GM12878 (cell line): ENCODE measurements around the gene CCDC141. TPM values are rescaled to one million over a fixed set of nuclear protein-coding genes. Genes with fewer than 3 reads are reported as not detected.

Experiments used
- ATAC-seq: fragments of 200-7000 bp; cut with Tn5 transposase; 3 replicates; pipeline ENCODE4 v1.9.1; 2020; ENCODE audit warnings: mild to moderate bottlenecking, moderate library complexity
- BruUV-seq: library from RNA; stranded (reverse); fragments of 400-500 nt; replicated peaks from 2 replicates; lab custom pipeline; 2021; lab: Mats Ljungman, UMichigan
- CTCF ChIA-PET: fragments of 300-600 bp; sonication (Branson Sonifier 250); formaldehyde crosslinking; extraction: SDS; loops from one replicate; lab custom pipeline; 2021; ENCODE audit warnings: inconsistent platforms; lab: Yijun Ruan, JAX
- POLR2A ChIA-PET: fragments of 350-600 bp; formaldehyde crosslinking; extraction: SDS; loops from one replicate; lab custom pipeline; 2021; ENCODE audit warnings: inconsistent platforms; lab: Charles Lee
- RAD21 ChIA-PET: fragments of 300-600 bp; sonication (Branson Sonifier 250); formaldehyde crosslinking; loops from one replicate; lab custom pipeline; 2023; ENCODE audit warnings: antibody characterized with exemption; ENCODE audit not compliant: unreplicated experiment; lab: Charles Lee
- SMC1A ChIA-PET: fragments of 300-600 bp; sonication (Branson Sonifier 250); formaldehyde crosslinking; loops from one replicate; lab custom pipeline; 2023; ENCODE audit not compliant: unreplicated experiment, uncharacterized antibody; lab: Charles Lee
- DNase-seq: peaks from one replicate; pipeline ENCODE4 v3.0.0-alpha.2; 2011; ENCODE audit warnings: low read depth, low spot score
- FAIRE-seq: peaks from 3 replicates; lab custom pipeline; 2011; peaks lifted over from hg19 to GRCh38; lab: Jason Lieb, UNC
- H2AFZ ChIP-seq: 2 replicates; pipeline ENCODE4 v1.6.0; 2011; ENCODE audit warnings: low read depth, low read length, control low read depth; ENCODE audit not compliant: control insufficient read depth
- H3K27ac ChIP-seq: 2 replicates; pipeline ENCODE4 v1.5.1; 2011; ENCODE audit warnings: control low read depth; ENCODE audit not compliant: control insufficient read depth, insufficient read depth
- H3K27me3 ChIP-seq, 2 experiments: replicated peaks in 1 of 2; 2 replicates each; pipeline versions ENCODE4 v1.6.0 to v1.6.1; 2011; ENCODE audit warnings: low read length in 1 of 2; ENCODE audit not compliant: control insufficient read depth in 2 of 2, insufficient read depth in 2 of 2
- H3K36me3 ChIP-seq, 2 experiments: 2 replicates each; pipeline ENCODE4 v1.5.1; 2011; ENCODE audit warnings: low read length in 1 of 2; ENCODE audit not compliant: control insufficient read depth in 2 of 2, insufficient read depth in 2 of 2
- H3K4me1 ChIP-seq: 2 replicates; pipeline ENCODE4 v1.6.1; 2011; ENCODE audit warnings: mild to moderate bottlenecking, low read length, moderate library complexity, mixed read lengths; ENCODE audit not compliant: control insufficient read depth, insufficient read depth
- H3K4me2 ChIP-seq: 2 replicates; pipeline ENCODE4 v1.6.0; 2011; ENCODE audit warnings: control low read depth; ENCODE audit not compliant: control insufficient read depth, insufficient read depth
- H3K4me3 ChIP-seq: fragments of 200-600 bp; sonication (generic); 2 replicates; pipeline ENCODE4 v1.5.1; 2016
- H3K79me2 ChIP-seq: 2 replicates; pipeline ENCODE4 v1.6.0; 2011; ENCODE audit warnings: low read length; ENCODE audit not compliant: control insufficient read depth, insufficient read depth
- H3K9ac ChIP-seq: 2 replicates; pipeline ENCODE4 v1.8.0; 2011; ENCODE audit warnings: low read length, control low read depth, mixed read lengths; ENCODE audit not compliant: control insufficient read depth, insufficient read depth
- H3K9me3 ChIP-seq: replicated peaks from 3 replicates; pipeline ENCODE4 v1.5.1; 2011; ENCODE audit warnings: mild to moderate bottlenecking, low read length; ENCODE audit not compliant: control insufficient read depth, insufficient read depth
- H4K20me1 ChIP-seq: 2 replicates; pipeline ENCODE4 v1.6.0; 2011; ENCODE audit not compliant: control insufficient read depth, insufficient read depth
- EP300 ChIP-seq, 2 experiments: fragments of 150-350 bp in 1 of 2; IDR thresholded peaks; 2 replicates each; pipeline ENCODE4 v1.6.1; 2011 to 2012; ENCODE audit warnings: low read depth in 2 of 2, low read length in 2 of 2, borderline replicate concordance in 1 of 2, improper control_type of control experiment in 1 of 2, inconsistent platforms in 1 of 2; ENCODE audit not compliant: control insufficient read depth in 1 of 2
- GABPA ChIP-seq: IDR thresholded peaks from 2 replicates; pipeline ENCODE4 v1.6.1; 2014; ENCODE audit warnings: antibody characterized with exemption, low read depth, mild to moderate bottlenecking, inconsistent platforms
- PKNOX1 ChIP-seq: fragments of 450-650 bp; IDR thresholded peaks from 2 replicates; pipeline ENCODE4 v1.6.1; 2016; ENCODE audit warnings: mild to moderate bottlenecking
- RUNX3 ChIP-seq: IDR thresholded peaks from 2 replicates; pipeline ENCODE4 v1.6.1; 2012; ENCODE audit warnings: low read length, inconsistent platforms
- SKIL ChIP-seq: fragments of 450-650 bp; IDR thresholded peaks from 2 replicates; pipeline ENCODE4 v1.6.1; 2017; ENCODE audit warnings: mild to moderate bottlenecking, low read depth, inconsistent platforms; ENCODE audit not compliant: poor library complexity, severe bottlenecking
- TCF12 ChIP-seq: IDR thresholded peaks from 2 replicates; pipeline ENCODE4 v1.6.1; 2011; ENCODE audit warnings: low read depth, mild to moderate bottlenecking, low read length
- whole genome bisulfite sequencing: methylation state at CpG from one replicate; pipeline ENCODE4 v1.1.6; 2016; ENCODE audit warnings: low lambda C conversion rate; ENCODE audit not compliant: insufficient replicate concordance, insufficient coverage; ENCODE audit errors: missing lambda C conversion rate; 5-methylcytosine and 5-hydroxymethylcytosine counted together
- in situ Hi-C: fragments of 300-500 bp; cut with MboI; formaldehyde crosslinking; loops from 9 replicates; pipeline ENCODE4 v1.14.3; 2018; ENCODE audit warnings: mixed read lengths
- intact Hi-C: fragments of 100-400 bp; cut with micrococcal nuclease; formaldehyde crosslinking; loops from one replicate; pipeline ENCODE4 v1.14.2; 2022; ENCODE audit not compliant: unreplicated experiment
- polyA plus RNA-seq, 11 experiments: library from polyadenylated mRNA; depleted of rRNA in 4 of 11; unstranded in 6 of 11; stranded (reverse) in 5 of 11; fragments of >200 nt; fragmentation: Nextera tagmentation in 4 of 11; fragmentation: Illumina TruSeq in 1 of 11; extraction: Ambion mirVana in 4 of 11; extraction: Trizol in 1 of 11; gene quantifications; 1 replicate in 1 of 11; 2 replicates in 10 of 11; pipeline versions ENCODE4 v1.2.1 to v1.2.3, GENCODE V29; 2011 to 2016; ENCODE audit warnings: inconsistent platforms in 2 of 11, missing spikeins in 2 of 11, low read depth in 1 of 11
- total RNA-seq, 4 experiments: library from RNA; depleted of rRNA in 3 of 4; stranded (reverse); fragments of >200 nt in 3 of 4; fragmentation: Illumina TruSeq in 1 of 4; extraction: Trizol in 1 of 4; gene quantifications; 2 replicates each; pipeline versions ENCODE4 v1.2.1 to v1.2.3, GENCODE V29; 2013 to 2021

Gene CCDC141
- total and polyA plus RNA-seq, 10 of the 15 experiments (the other 5 are each of a cell fraction or from before 2014, with no cell fraction given) = 0.84 to 12.5 (median 3.6) TPM

GRCh38 chr2:178873912-178874311, 176.0 kb downstream of the CCDC141 start:
- Histone ChIP-seq H3K4me1 (no peaks in the 10 kb centered on the region), H3K36me3 (no peaks in the 10 kb centered on the region), H3K9me3 (no peaks in the 10 kb centered on the region), H3K9ac (no peak overlapping the region), H3K27ac (no peak overlapping the region), H3K4me3 (no peak overlapping the region), H3K4me2 (no peak overlapping the region), H2AFZ (no peak overlapping the region), H3K79me2 (no peaks in the 10 kb centered on the region), H4K20me1 (no peaks in the 10 kb centered on the region), H3K27me3 (no peaks in the 10 kb centered on the region)
- ATAC-seq (no peak), FAIRE-seq (no peak), DNase-seq (no peak)
- SMC1A ChIA-PET = no interaction called here
- CTCF ChIA-PET = interaction anchor here (0.5 kb wide), 2 partner anchors 258 to 389 kb away, joined by 3 read pairs; no protein-coding TSS in a partner anchor
- TF ChIP-seq EP300 (IDR thresholded peaks at IDR 0.05; ENCODE audit: borderline replicate concordance in 1 of 2, control insufficient read depth in 1 of 2, low read depth in 2 of 2, low read length in 2 of 2) (no peak), SKIL (no peak), GABPA (no peak), TCF12 (no peak)
- in situ Hi-C loops (no loop called here), intact Hi-C loops (no loop called here)
- RAD21 ChIA-PET = no interaction called here
- BruUV-seq = no TSS peak
- POLR2A ChIA-PET = no interaction called here
- WGBS = 57% methylated on average over 3 of the region's 3 CpGs

- Histone ChIP-seq H3K4me3 (no peak overlapping the region), H3K36me3 (no peaks in the 10 kb centered on the region), H3K9ac (no peak overlapping the region), H3K9me3 (no peaks in the 10 kb centered on the region), H3K27ac (no peak overlapping the region), H3K4me1 (no peaks in the 10 kb centered on the region), H3K4me2 (no peak overlapping the region), H2AFZ (no peak overlapping the region), H3K79me2 (no peaks in the 10 kb centered on the region), H4K20me1 (no peaks in the 10 kb centered on the region), H3K27me3 (no peaks in the 10 kb centered on the region)
- 7% methylated on average over 1 of the region's 1 CpG for WGBS
- DNase-seq (no peak), FAIRE-seq (no peak), ATAC-seq (peak; percentile 55)
- TF ChIP-seq RUNX3 (peak; percentile 28; the same call in 1 of the 2 replicates), PKNOX1 (no peak)
- CTCF ChIA-PET = interaction anchor here (0.7 to 1.8 kb wide), 3 partner anchors 11 to 258 kb away, joined by 3 to 4 read pairs (median 4); no protein-coding TSS in a partner anchor
- intact Hi-C loops (no loop called here), in situ Hi-C loops (no loop called here)
- RAD21 ChIA-PET = no interaction called here
- POLR2A ChIA-PET = no interaction called here
- SMC1A ChIA-PET = interaction anchor here (1.0 to 1.2 kb wide), 3 partner anchors 9 to 258 kb away, joined by 3 to 5 read pairs (median 4); no protein-coding TSS in a partner anchor
- BruUV-seq = no TSS peak
Observed at GRCh38 chr2:178871536-178871935, 178.4 kb downstream of the CCDC141 start.
